ENCODE data around the gene PRKCG.
"Not testable (repeated sequence)": the region's sequence is repeated elsewhere in the genome, so short reads cannot be mapped to it uniquely, and the experiment has no call there.

Gene PRKCG

GRCh38 chr19:53881482-53882390 is at the start of gene PRKCG:
Gene PRKCG (plus strand): TSS chr19:53882197. CDS start chr19:53882495, 298 bp downstream.
- no peak for DNase-seq (ENCODE audit: low read depth, low spot score)
- TF ChIP-seq, protein P1, sequence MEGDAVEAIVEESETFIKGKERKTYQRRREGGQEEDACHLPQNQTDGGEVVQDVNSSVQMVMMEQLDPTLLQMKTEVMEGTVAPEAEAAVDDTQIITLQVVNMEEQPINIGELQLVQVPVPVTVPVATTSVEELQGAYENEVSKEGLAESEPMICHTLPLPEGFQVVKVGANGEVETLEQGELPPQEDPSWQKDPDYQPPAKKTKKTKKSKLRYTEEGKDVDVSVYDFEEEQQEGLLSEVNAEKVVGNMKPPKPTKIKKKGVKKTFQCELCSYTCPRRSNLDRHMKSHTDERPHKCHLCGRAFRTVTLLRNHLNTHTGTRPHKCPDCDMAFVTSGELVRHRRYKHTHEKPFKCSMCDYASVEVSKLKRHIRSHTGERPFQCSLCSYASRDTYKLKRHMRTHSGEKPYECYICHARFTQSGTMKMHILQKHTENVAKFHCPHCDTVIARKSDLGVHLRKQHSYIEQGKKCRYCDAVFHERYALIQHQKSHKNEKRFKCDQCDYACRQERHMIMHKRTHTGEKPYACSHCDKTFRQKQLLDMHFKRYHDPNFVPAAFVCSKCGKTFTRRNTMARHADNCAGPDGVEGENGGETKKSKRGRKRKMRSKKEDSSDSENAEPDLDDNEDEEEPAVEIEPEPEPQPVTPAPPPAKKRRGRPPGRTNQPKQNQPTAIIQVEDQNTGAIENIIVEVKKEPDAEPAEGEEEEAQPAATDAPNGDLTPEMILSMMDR (IDR thresholded peaks at IDR 0.05; ENCODE audit: low read depth, low read length): peak; percentile 54
- in situ Hi-C loops (cut with HindIII; ENCODE audit: low sequenced_read_pairs): no loop called here
- peak within 1 kb of the TSS; percentile 32 for H3K4me3 ChIP-seq (ENCODE audit: low read depth, low read length)

GRCh38 chr19:53832861-53833260 is 49.1 kb upstream of the PRKCG start:
- H3K4me3 ChIP-seq (ENCODE audit: low read depth, low read length); DNase-seq (ENCODE audit: low read depth, low spot score): not testable (repeated sequence)

GRCh38 chr19:53838446-53838845 is 43.6 kb upstream of the PRKCG start:
- H3K4me3 ChIP-seq (ENCODE audit: low read depth, low read length); in situ Hi-C loops (cut with HindIII; ENCODE audit: low sequenced_read_pairs); DNase-seq (ENCODE audit: low read depth, low spot score): not testable (repeated sequence)

More at GRCh38 chr19:53832861-53833260, 49.1 kb upstream of the PRKCG start:
- in situ Hi-C loops (cut with HindIII; ENCODE audit: low sequenced_read_pairs): not testable (repeated sequence)

DNA sequence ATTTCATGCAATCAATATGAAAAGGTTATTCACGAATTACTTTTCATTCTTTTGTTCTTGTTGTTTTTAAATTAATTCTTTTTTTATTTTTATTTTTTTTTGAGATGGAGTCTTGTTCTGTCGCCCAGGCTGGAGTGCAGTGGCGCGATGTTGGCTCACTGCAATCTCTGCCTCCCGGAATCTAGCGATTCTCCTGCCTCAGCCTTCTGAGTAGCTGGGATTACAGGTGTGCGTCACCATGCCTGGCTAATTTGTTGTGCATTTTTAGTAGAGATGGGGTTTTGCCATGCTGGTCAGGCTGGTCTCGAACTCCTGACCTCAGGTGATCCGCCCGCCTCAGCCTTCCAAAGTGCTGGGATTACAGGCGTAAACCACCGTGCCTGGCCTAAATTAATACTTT is 41.8 kb upstream of the PRKCG start:
- H3K4me3 ChIP-seq (ENCODE audit: low read depth, low read length); DNase-seq (ENCODE audit: low read depth, low spot score); in situ Hi-C loops (cut with HindIII; ENCODE audit: low sequenced_read_pairs): not testable (repeated sequence)

DNA sequence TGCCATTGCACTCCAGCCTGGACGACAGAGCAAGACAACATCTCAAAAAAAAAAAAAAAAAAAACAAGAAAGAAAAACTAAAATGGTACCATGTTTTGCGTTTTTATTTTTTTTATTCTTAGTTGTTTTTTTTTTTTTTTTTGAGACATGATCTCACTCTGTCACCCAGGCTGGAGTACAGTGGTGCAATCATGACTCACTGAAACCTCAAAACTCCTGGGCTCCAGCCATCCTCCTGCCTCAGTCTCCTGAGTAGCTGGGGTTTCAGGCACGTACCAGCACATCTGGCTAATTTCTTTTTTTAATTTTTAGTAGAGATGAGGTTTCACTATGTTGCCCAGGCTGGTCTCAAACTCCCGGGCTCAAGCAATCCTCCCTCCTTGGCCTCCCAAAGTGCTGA is 41.1 kb upstream of the PRKCG start:
- in situ Hi-C loops (cut with HindIII; ENCODE audit: low sequenced_read_pairs); H3K4me3 ChIP-seq (ENCODE audit: low read depth, low read length): not testable (repeated sequence)
- DNase-seq (ENCODE audit: low read depth, low spot score): peak; percentile 85

GRCh38 chr19:53844849-53845246 is 37.1 kb upstream of the PRKCG start:
- TF ChIP-seq, protein P1 (IDR thresholded peaks at IDR 0.05; ENCODE audit: low read depth, low read length): no peak
- DNase-seq (ENCODE audit: low read depth, low spot score): no peak

DNA sequence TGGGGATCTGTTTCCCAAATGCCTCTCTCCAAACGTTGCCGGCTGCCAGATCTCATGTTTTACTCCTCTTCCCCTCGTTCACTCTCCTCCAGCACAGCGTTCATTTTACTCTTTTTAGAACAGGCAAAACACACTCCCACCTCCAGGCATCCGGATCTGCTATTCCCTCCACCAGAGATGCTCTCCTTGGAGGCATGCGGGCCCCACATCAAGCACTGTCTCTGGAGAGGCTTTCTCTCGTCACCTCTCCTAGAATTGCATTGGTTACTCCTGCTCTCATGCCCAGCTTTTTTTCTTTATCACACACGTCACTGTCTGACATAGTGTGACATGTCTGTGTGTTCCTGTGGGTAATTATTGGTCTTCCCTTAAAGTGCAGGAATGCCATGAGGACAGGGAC is 34.4 kb upstream of the PRKCG start:
- TF ChIP-seq, protein P1 (IDR thresholded peaks at IDR 0.05; ENCODE audit: low read depth, low read length): no peak
- no peak overlapping the region for H3K4me3 ChIP-seq (ENCODE audit: low read depth, low read length)
- in situ Hi-C loops (cut with HindIII; ENCODE audit: low sequenced_read_pairs): no loop called here
- no peak for DNase-seq (ENCODE audit: low read depth, low spot score)

More at GRCh38 chr19:53844849-53845246, 37.1 kb upstream of the PRKCG start:
- H3K4me3 ChIP-seq (ENCODE audit: low read depth, low read length): no peak overlapping the region
- in situ Hi-C loops (cut with HindIII; ENCODE audit: low sequenced_read_pairs): no loop called here

DNA sequence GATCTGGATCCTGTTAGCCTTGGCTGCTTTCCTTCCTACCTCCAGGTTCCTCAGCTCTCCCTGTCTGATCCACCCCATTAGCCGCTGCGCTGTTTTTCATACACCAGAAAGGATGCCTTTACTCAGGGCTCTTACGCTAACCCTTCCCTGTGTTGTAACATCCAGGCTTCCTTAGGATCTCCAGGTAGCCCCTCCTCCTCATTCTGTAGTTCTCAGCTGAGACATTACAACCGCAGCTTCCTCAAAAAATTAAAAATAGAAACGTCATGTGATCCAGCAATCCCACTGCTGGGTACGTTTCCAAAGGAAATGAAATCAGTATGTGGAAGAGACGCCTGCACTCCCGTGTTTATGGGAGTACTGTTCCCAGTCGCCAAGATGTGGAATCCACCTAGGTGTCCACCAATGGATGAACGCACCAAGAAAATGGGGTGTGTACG is 32.7 kb upstream of the PRKCG start:
- peak; percentile 36 for DNase-seq (ENCODE audit: low read depth, low spot score)
- TF ChIP-seq, protein P1 (IDR thresholded peaks at IDR 0.05; ENCODE audit: low read depth, low read length): no peak
- in situ Hi-C loops (cut with HindIII; ENCODE audit: low sequenced_read_pairs): no loop called here
- H3K4me3 ChIP-seq (ENCODE audit: low read depth, low read length): no peak overlapping the region
